GM21390 (cell line): Measurements from ENCODE around the gene ITGB4.

Source experiments
- ATAC-seq: cut with Tn5 transposase; IDR thresholded peaks from one replicate; pipeline ENCODE4 v1.9.1; 2021; ENCODE audit not compliant: unreplicated experiment

The ITGB4 gene

DNA sequence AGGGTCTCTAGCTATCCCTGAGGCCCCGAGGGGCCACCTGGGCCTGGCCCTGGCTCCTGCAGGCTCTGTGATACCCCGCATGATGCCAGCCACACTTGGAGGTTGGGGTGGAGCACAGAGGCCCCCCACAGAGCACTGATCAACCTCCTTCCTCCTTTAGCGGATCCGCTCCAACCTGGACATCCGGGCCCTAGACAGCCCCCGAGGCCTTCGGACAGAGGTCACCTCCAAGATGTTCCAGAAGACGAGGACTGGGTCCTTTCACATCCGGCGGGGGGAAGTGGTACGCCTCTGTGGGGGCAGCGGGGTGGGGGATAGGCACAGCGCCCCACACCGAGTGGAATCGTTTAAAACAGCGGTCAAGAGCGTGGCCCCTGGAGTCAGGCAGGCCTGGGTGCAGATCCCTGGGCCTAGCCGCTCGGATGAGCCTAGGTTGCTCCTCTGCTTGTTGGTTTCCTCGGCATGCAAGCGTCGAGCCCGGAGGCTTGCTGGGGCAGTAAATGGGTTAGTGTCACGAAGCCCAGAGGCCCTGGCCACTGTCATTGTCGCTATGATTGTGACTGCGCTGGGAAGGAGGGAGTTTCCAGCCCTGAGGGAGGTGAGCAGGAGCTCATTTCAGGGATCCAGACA is 9.9 kb downstream of the ITGB4 start:
- no peak for ATAC-seq

DNA sequence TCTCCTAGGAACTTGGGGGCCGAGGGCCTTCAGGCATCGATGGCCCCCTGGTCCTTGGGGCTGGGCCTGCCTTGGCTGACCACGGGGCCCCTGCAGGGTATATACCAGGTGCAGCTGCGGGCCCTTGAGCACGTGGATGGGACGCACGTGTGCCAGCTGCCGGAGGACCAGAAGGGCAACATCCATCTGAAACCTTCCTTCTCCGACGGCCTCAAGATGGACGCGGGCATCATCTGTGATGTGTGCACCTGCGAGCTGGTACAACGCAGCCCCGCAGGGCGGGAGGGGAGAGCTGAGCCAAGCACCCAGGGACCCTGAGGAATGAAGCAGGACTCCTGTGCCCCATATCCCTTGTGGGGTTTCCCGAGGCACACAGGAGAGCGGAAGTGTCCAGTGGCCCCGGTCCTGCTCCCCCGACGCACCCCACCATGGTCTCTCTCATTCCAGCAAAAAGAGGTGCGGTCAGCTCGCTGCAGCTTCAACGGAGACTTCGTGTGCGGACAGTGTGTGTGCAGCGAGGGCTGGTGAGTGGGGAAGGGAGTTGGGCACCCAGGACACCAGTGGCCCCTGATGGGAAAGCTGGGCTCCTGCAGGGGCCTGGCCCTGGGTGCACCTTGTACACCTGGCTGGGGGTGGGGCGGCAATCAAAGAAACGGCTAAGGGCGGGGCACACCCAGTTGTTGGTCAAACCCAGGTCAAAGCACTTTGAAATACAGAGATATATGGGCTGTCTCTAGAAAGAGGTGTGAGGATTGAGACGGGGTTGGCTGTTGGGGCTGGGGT is 10.6 kb downstream of the ITGB4 start:
- ATAC-seq, result no peak

DNA sequence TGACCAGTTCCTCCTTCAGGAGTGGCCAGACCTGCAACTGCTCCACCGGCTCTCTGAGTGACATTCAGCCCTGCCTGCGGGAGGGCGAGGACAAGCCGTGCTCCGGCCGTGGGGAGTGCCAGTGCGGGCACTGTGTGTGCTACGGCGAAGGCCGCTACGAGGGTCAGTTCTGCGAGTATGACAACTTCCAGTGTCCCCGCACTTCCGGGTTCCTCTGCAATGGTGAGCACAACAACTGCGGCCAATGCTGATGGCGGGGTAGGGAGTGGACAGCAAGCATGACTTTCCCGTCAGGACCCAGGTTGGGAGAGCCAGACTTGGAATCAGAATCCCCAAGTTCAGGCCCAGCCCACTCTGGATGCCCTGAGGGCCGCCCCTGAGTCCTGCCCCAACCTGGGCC is 12.2 kb downstream of the ITGB4 start:
- ATAC-seq, result no peak

DNA sequence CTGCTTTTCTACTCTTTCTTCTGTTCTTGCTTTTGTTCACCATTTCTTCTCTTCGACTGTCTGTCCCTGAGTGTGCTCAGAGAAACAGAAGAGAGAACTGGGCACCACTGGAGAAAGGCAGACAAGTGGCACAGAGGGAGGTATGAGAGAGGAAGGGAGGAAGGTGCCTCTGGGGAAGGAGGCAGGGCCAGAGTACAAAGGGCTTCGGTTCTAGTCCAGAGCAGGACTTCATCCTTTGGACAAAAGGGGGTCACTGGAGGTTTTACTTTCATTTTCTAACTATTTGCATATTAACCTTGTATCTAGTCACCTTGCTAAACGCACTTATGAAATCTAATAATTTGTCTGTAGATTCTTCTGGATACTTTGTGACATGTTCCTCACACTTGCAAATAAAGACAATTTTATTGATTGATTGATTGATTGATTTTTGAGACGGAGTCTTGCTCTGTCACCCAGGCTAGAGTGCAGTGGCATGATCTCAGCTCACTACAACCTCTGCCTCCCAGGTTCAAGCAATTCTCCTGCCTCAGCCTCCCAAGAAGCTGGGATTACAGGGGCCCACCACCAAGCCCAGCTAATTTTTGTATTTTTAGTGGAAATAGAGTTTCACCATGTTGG is 13.5 kb downstream of the ITGB4 start:
- ATAC-seq, result no peak

DNA sequence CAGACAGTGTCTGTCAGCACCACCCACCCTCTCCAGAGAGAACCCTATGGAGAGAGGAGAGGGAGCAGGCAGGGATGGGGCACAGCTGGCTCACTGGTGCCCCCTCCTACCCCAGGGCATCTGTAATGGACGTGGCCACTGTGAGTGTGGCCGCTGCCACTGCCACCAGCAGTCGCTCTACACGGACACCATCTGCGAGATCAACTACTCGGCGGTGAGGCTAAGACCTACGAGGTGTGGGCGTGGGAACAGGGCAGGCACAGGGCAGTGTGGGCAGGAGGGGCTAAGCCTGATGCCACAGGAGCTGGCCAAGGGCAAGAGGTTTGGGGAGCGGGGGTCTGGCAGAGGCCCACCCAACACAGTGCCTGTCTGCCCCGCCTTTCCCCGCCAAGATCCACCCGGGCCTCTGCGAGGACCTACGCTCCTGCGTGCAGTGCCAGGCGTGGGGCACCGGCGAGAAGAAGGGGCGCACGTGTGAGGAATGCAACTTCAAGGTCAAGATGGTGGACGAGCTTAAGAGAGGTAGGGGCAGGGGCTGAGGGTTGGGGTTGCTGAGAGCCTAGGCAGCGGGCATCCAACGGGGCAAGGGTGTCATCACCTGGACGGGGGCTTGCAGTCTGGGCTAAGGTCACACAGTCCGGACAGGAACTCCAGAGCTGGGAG is 15.0 kb downstream of the ITGB4 start:
- no peak for ATAC-seq

DNA sequence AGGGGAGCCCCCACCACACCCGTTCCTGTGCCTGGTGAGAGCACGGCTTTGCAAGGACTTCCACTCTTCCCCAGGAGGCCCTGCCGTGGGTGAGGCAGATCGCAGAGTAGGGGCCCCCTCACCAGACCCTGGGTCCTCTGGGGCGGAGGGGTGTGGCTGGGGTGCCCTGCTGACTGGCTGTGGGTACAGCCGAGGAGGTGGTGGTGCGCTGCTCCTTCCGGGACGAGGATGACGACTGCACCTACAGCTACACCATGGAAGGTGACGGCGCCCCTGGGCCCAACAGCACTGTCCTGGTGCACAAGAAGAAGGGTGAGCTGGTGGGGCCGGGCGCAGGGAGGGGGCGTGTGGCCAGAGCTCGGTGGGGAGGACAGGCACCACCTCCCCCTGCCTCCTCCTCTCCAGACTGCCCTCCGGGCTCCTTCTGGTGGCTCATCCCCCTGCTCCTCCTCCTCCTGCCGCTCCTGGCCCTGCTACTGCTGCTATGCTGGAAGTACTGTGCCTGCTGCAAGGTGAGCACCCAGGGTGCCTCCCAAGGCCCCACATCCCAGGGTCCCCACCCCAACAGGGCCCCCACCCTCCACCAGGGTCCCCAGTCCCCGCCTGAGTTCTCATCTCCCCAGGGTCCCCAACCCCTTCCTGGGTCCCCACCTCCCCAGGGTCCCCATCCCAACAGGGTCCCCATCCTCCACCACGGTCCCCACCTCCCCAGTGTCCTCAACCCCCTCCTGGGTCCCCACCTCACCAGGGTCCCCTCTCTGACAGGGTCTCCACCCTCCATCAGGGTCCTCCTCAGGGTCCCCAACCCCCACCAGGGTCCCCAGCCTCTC is 16.1 kb downstream of the ITGB4 start:
- no peak for ATAC-seq

DNA sequence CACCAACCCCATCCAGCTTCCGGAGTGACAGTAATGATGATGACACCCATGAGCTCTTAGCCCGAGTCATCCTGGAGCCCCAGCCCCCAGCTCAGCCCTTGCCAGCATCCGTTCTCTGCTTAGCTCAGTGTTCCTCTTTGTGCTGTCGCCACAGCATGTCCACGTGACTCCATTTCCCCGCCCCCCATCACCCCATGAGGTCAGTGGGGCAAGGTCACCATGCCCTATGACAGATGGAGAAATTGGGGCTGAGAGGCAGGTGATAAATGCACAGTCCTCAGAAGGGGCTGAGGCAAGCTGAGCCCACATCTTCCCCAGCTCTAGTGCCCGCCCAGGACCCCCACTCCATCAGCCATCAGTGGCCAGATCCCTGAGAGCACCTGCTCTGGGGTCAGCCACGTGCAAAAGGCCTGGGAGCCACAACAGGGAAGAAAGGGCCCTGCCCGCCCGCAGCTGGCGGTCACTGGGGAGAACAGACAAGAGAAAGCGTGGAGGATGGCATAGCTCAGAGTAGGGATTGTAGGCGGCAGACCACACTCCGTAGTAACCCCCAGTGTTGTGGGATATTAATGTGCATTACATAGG is 17.1 kb downstream of the ITGB4 start:
- no peak for ATAC-seq

DNA sequence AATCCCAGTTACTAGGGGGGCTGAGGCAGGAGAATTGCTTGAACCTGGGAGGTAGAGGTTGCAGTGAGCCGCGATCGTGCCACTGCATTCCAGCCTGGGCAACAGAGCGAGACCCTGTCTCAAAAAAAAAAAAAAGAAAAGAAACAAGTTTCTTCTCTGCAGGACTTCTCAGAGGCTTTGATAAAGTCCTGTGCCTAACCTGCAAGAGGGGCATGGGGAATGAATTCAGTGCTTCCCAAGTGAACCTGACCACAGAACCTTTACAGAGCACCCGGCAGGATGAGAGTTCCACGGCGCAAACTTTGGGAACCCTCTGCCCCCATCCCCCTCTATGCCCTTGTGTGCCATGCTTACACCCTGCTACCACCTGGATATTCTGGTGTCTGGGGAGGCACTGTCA is 17.9 kb downstream of the ITGB4 start:
- no peak for ATAC-seq

DNA sequence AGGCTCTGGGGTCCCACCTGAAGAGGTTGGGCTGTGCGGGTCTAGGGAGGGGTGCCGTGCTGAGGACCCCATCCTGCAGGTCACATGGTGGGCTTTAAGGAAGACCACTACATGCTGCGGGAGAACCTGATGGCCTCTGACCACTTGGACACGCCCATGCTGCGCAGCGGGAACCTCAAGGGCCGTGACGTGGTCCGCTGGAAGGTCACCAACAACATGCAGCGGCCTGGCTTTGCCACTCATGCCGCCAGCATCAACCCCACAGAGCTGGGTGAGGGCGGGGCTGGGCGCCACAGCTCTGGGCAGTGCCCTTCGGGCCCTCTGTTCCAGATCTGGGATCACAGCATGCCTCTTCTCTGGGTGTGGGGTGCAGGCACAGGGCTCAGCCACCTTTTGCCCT is 18.5 kb downstream of the ITGB4 start:
- ATAC-seq, result no peak

DNA sequence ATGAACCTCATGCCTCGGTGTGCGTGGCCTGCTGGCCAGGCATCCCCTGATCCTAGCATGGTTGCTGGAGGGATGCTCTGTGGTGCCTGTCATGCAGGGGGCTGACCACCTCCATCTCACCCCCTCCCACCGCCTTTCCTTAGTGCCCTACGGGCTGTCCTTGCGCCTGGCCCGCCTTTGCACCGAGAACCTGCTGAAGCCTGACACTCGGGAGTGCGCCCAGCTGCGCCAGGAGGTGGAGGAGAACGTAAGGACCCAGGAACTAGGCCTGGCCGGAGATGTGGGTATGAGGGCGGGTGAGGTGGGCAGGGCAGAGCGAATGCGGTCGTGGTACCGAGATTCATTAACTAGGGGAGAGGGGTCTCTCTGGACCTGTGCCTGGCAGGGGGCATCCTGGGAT is 19.0 kb downstream of the ITGB4 start:
- ATAC-seq, result no peak

DNA sequence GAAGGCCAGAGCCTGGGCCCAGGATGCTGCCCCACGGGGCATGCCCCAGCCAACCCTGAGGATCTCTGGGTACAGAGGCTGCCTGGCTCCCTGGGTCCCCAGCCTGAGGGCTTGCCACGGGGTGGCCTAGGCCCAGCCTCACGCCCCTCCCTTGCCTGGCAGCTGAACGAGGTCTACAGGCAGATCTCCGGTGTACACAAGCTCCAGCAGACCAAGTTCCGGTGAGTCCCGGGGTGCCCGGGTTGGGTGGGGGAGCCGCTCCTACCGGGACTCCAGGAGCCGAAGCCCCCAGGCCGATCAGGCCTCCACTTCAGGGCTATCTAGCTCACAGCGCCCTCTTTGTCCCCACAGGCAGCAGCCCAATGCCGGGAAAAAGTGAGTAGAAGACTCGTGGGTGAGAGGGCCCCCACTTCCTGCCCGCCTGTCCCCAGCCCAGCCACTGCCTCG is 19.4 kb downstream of the ITGB4 start:
- ATAC-seq, result no peak

DNA sequence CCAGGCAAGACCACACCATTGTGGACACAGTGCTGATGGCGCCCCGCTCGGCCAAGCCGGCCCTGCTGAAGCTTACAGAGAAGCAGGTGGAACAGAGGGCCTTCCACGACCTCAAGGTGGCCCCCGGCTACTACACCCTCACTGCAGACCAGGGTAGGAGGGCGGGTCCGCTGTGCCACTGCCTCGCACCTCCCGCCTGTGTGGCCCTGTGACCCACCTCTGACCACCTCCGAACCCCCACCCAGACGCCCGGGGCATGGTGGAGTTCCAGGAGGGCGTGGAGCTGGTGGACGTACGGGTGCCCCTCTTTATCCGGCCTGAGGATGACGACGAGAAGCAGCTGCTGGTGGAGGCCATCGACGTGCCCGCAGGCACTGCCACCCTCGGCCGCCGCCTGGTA is 21.1 kb downstream of the ITGB4 start:
- no peak for ATAC-seq

DNA sequence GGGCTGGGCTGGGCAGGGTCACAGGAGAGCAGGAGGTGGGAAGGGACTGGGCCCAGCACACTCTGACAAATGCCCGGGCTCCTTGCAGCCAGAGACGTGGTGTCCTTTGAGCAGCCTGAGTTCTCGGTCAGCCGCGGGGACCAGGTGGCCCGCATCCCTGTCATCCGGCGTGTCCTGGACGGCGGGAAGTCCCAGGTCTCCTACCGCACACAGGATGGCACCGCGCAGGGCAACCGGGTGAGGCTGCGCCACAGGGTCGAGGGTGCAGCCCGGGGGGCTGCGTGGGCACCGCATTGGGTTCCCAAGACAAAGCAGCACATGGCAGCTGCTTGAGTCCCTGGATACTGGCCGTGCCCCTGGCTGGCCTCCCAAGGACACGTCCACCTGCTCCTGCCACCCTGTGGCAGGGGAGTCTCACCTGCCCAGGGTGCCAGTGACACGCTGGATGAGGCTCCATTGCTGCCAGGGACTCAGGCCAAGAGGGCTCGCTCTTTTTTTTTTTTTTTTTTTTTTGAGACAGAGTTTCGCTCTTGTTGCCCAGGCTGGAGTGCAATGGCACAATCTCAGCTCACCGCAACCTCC is 22.5 kb downstream of the ITGB4 start:
- no peak for ATAC-seq

DNA sequence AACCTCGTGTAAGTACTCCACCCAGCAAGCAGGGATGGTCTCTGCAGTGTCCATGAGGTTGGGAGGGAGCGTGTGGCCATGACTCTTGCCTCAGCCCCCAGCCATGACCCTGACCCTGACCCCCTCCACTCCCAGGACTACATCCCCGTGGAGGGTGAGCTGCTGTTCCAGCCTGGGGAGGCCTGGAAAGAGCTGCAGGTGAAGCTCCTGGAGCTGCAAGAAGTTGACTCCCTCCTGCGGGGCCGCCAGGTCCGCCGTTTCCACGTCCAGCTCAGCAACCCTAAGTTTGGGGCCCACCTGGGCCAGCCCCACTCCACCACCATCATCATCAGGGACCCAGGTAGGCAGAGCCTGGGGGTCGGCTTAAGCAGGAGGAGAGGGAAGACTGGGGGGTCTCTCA is 27.4 kb downstream of the ITGB4 start:
- ATAC-seq, result no peak

DNA sequence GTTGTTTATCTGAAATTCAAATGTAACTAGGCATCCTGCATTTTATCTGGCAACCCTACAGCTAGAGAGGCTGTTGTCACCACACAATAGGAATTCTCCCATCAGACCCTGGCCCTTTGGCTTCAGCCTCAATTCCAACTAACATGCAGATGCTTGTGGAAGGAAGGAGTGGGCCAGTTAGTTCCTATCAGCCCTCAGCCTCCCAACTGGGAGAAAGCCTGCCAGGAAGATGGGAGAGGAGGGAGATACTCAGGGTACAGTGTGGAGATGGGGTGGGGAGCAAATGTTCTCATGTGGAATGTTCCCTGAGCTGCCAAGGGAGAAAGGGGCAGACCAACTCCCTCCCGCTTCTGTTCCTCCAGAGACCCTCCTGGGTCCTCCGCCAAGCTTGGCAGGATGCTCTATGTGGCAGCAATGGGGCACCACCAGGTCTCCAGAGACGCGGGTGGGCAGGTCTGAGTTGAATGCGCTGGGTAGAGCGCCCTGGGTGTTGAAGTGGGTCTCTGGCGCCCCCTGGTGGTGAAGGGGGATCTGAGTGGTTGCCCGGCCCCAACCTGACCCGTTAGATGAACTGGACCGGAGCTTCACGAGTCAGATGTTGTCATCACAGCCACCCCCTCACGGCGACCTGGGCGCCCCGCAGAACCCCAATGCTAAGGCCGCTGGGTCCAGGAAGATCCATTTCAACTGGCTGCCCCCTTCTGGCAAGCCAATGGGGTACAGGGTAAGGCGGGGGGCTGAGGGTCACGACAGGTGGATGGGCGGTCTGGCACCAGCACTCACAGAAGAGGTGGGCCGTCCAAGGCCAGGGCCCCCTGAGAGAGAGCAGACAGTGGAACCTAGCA is 28.5 kb downstream of the ITGB4 start:
- peak; percentile 52 for ATAC-seq

DNA sequence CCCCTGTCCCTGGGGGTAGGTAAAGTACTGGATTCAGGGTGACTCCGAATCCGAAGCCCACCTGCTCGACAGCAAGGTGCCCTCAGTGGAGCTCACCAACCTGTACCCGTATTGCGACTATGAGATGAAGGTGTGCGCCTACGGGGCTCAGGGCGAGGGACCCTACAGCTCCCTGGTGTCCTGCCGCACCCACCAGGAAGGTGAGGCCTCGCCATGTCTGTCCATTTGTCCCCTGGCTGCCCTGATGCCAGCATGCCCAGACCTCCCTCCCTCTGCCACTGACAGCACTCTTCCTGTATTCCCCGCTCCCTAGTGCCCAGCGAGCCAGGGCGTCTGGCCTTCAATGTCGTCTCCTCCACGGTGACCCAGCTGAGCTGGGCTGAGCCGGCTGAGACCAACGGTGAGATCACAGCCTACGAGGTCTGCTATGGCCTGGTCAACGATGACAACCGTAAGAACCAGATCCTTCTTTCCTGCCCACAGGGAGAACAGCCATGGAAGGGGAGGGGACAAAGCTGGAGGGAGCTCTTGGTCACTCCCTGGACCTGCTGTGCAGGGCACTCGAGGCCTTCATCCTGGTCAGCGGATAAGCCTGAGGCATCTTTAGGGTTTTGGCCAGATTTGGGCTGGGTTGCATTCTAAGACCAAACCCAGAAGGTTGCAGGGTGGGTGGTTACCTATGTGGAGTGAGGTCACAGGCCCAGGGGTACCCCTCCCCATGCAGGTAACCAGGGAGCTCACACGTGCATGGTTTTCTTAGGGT is 29.6 kb downstream of the ITGB4 start:
- no peak for ATAC-seq

DNA sequence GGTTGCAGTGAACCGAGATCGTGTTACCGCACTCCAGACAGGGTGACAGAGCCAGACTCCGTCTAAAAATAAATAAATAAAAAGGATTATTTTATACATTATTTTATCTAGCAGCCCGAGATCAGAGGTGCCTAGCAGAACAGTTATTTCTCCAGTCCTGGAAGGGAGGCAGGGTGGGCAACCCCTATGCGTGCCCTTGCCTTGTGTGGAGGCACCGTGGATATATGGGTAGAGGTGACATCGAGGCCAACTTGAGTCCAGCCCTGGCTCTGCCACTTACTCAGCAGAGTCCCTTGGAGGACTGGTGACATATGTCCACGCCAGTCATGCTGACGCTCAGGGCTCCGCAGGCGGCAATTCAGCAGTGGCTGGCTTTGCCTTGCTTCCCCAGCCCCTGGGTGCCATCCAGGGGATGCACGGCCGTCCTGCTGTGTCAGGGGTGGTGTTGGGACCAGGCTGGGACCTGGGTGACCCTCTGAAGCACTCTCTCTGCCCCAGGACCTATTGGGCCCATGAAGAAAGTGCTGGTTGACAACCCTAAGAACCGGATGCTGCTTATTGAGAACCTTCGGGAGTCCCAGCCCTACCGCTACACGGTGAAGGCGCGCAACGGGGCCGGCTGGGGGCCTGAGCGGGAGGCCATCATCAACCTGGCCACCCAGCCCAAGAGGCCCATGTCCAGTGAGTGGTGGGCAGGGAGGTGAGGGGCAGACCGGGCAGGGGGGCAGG is 30.6 kb downstream of the ITGB4 start:
- ATAC-seq, result no peak

DNA sequence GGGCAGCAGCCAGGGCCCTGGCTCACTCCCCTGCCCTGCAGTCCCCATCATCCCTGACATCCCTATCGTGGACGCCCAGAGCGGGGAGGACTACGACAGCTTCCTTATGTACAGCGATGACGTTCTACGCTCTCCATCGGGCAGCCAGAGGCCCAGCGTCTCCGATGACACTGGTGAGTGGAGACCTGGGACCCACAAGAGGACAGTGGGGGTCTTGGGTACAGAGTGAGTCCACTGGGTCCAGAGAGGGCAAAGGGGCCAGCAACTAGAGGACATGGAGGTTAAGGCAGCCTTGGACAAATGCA is 31.1 kb downstream of the ITGB4 start:
- ATAC-seq, result no peak
